GM23338 (cell line): ENCODE data around the gene MGRN1. TPM values are rescaled to one million over a fixed set of nuclear protein-coding genes. Genes with fewer than 3 reads are reported as not detected.

Experiments
- ATAC-seq: fragments of 200-7000 bp; cut with Tn5 transposase; 3 replicates; pipeline ENCODE4 v1.9.1; 2020
- DNase-seq: peaks from one replicate; pipeline ENCODE4 v3.0.0-alpha.2; 2015; ENCODE audit warnings: low spot score
- H2AFZ ChIP-seq: fragments of 200-600 bp; sonication (generic); 2 replicates; pipeline ENCODE4 v1.8.0; 2016; ENCODE audit warnings: antibody characterized with exemption, mild to moderate bottlenecking, moderate library complexity
- H3F3A ChIP-seq: fragments of 200-600 bp; sonication (generic); replicated peaks from 2 replicates; pipeline ENCODE4 v1.8.0; 2017; ENCODE audit warnings: antibody characterized with exemption, mixed run types, low read depth
- H3K27ac ChIP-seq: fragments of 200-600 bp; sonication (generic); 2 replicates; pipeline ENCODE4 v1.6.1; 2016; ENCODE audit warnings: low read depth
- H3K27me3 ChIP-seq: fragments of 200-600 bp; sonication (generic); 2 replicates; pipeline ENCODE4 v1.8.0; 2016; ENCODE audit warnings: mild to moderate bottlenecking, mixed run types, moderate library complexity; ENCODE audit not compliant: insufficient read depth
- H3K36me3 ChIP-seq: fragments of 200-600 bp; sonication (generic); 2 replicates; pipeline ENCODE4 v1.8.0; 2016; ENCODE audit warnings: mild to moderate bottlenecking; ENCODE audit not compliant: insufficient read depth
- H3K4me1 ChIP-seq: fragments of 200-600 bp; sonication (generic); 2 replicates; pipeline ENCODE4 v1.8.0; 2016; ENCODE audit warnings: mild to moderate bottlenecking, moderate library complexity; ENCODE audit not compliant: insufficient read depth
- H3K4me2 ChIP-seq: fragments of 200-600 bp; sonication (generic); 2 replicates; pipeline ENCODE4 v1.7.1; 2017; ENCODE audit warnings: mixed run types
- H3K4me3 ChIP-seq: fragments of 200-600 bp; sonication (generic); 2 replicates; pipeline ENCODE4 v1.6.1; 2016; ENCODE audit warnings: mixed run types
- H3K79me2 ChIP-seq: fragments of 200-600 bp; sonication (generic); replicated peaks from 2 replicates; pipeline ENCODE4 v1.8.0; 2017; ENCODE audit warnings: mild to moderate bottlenecking; ENCODE audit not compliant: insufficient read depth
- H3K9me2 ChIP-seq: fragments of 200-600 bp; sonication (generic); 2 replicates; pipeline ENCODE4 v1.8.0; 2017; ENCODE audit not compliant: insufficient read depth
- H4K20me1 ChIP-seq: fragments of 200-600 bp; sonication (generic); replicated peaks from 2 replicates; pipeline ENCODE4 v1.8.0; 2017; ENCODE audit warnings: mild to moderate bottlenecking; ENCODE audit not compliant: insufficient read depth
- H3K27ac Mint-ChIP-seq: 2 replicates; pipeline ENCODE4 v1.8.0; 2020; ENCODE audit warnings: inconsistent platforms, mild to moderate bottlenecking, moderate library complexity, mixed read lengths
- H3K27me3 Mint-ChIP-seq: 3 replicates; pipeline ENCODE4 v1.8.0; 2022; ENCODE audit warnings: low read depth, mild to moderate bottlenecking, moderate library complexity, mixed read lengths, inconsistent platforms; ENCODE audit not compliant: insufficient read depth, poor library complexity
- H3K36me3 Mint-ChIP-seq: 3 replicates; pipeline ENCODE4 v1.8.0; 2021; ENCODE audit warnings: low read depth, mild to moderate bottlenecking, inconsistent platforms, moderate library complexity, mixed read lengths
- H3K4me1 Mint-ChIP-seq: 3 replicates; pipeline ENCODE4 v1.8.0; 2020; ENCODE audit warnings: mild to moderate bottlenecking, inconsistent platforms, mixed read lengths
- H3K4me3 Mint-ChIP-seq: 3 replicates; pipeline ENCODE4 v1.8.0; 2021; ENCODE audit warnings: moderate library complexity, mild to moderate bottlenecking, inconsistent platforms, mixed read lengths
- H3K9me3 Mint-ChIP-seq: 3 replicates; pipeline ENCODE4 v1.8.0; 2020; ENCODE audit warnings: moderate library complexity, mild to moderate bottlenecking, inconsistent platforms, mixed read lengths
- CREB1 ChIP-seq: fragments of 250-450 bp; sonication (Bioruptor Pico); IDR thresholded peaks from 2 replicates; pipeline ENCODE4 v1.5.0; 2020; ENCODE audit warnings: low read depth, mild to moderate bottlenecking, moderate library complexity
- ETS1 ChIP-seq: IDR thresholded peaks from 2 replicates; pipeline ENCODE4 v1.6.1; 2016; ENCODE audit warnings: antibody characterized with exemption
- EZH2 ChIP-seq: fragments of 200-600 bp; sonication (generic); IDR thresholded peaks from one replicate; pipeline ENCODE4 v1.8.0; 2017; ENCODE audit warnings: antibody characterized with exemption, mild to moderate bottlenecking, low read depth; ENCODE audit not compliant: unreplicated experiment
- JUNB ChIP-seq: IDR thresholded peaks from one replicate; pipeline ENCODE4 v1.6.1; 2016; ENCODE audit warnings: antibody characterized with exemption; ENCODE audit not compliant: unreplicated experiment
- NANOG ChIP-seq: IDR thresholded peaks from 2 replicates; pipeline ENCODE4 v1.6.1; 2016; ENCODE audit warnings: antibody characterized with exemption, borderline replicate concordance
- ZNF114 ChIP-seq: fragments of 250-450 bp; sonication (Bioruptor Pico); IDR thresholded peaks from 2 replicates; pipeline ENCODE4 v1.5.0; 2020; ENCODE audit warnings: mild to moderate bottlenecking, moderate library complexity
- ZNF331 ChIP-seq: fragments of 250-450 bp; sonication (Bioruptor Pico); IDR thresholded peaks from 2 replicates; pipeline ENCODE4 v1.5.0; 2020; ENCODE audit warnings: low read depth, mild to moderate bottlenecking, moderate library complexity
- polyA plus RNA-seq: library from polyadenylated mRNA; unstranded; fragments of >200 nt; fragmentation: Nextera tagmentation; extraction: Ambion mirVana; gene quantifications from 2 replicates; pipeline ENCODE4 v1.2.1, GENCODE V29; 2016
- total RNA-seq: library from RNA; depleted of rRNA; stranded (reverse); fragments of >200 nt; shearing (Covaris generic); gene quantifications from 2 replicates; pipeline ENCODE4 v1.2.3, GENCODE V29; 2014
- TF ChIP-seq, protein P1 (sequence below): IDR thresholded peaks from one replicate; pipeline ENCODE4 v1.6.1; 2018; ENCODE audit warnings: antibody characterized with exemption; ENCODE audit not compliant: unreplicated experiment

MGRN1 gene
- total and polyA plus RNA-seq, 2 experiments from 2014 or later, result 13.1 to 71.8 TPM

GRCh38 chr16:4713663-4714501, 89.3 kb downstream of the MGRN1 start:
- Histone ChIP-seq H3K79me2 (peaks cover 26% of the 10 kb centered on the region), H3F3A (peaks cover 3% of the 10 kb centered on the region; the same call in 1 of the 2 replicates), H3K4me2 (peak overlapping the region; percentile 75), H3K27me3 (no peaks in the 10 kb centered on the region), H3K9me2 (no peaks in the 10 kb centered on the region), H3K27ac (peak overlapping the region; percentile 61; the same call in 1 of the 2 replicates), H3K4me3 (no peak overlapping the region), H3K36me3 (no peaks in the 10 kb centered on the region; the same call in 1 of the 2 replicates), H2AFZ (no peak overlapping the region), H3K4me1 (peaks cover 21% of the 10 kb centered on the region), H4K20me1 (peaks cover 11% of the 10 kb centered on the region; the same call in 1 of the 2 replicates)
- H3K4me3 Mint-ChIP-seq, result peak overlapping the region; percentile 58
- peaks cover 6% of the 10 kb centered on the region for H3K27me3 Mint-ChIP-seq
- TF ChIP-seq ETS1, result no peak
- DNase-seq, result peak; percentile 71
- ATAC-seq, result peak; percentile 94
- H3K27ac Mint-ChIP-seq, result peak overlapping the region; percentile 91; the same call in 1 of the 2 replicates
- peaks cover 61% of the 10 kb centered on the region for H3K36me3 Mint-ChIP-seq
- H3K4me1 Mint-ChIP-seq, result peaks cover 36% of the 10 kb centered on the region
- no peaks in the 10 kb centered on the region for H3K9me3 Mint-ChIP-seq

- ATAC-seq, result no peak
- Mint-ChIP-seq H3K27me3 (peaks cover 3% of the 10 kb centered on the region), H3K27ac (no peak overlapping the region), H3K9me3 (no peaks in the 10 kb centered on the region), H3K4me1 (peaks cover 42% of the 10 kb centered on the region), H3K4me3 (no peak overlapping the region), H3K36me3 (peaks cover 54% of the 10 kb centered on the region)
- Histone ChIP-seq H3K27ac (peak overlapping the region; percentile 71), H3F3A (peaks cover 9% of the 10 kb centered on the region), H3K27me3 (no peaks in the 10 kb centered on the region), H3K4me3 (no peak overlapping the region), H3K36me3 (no peaks in the 10 kb centered on the region; the same call in 1 of the 2 replicates), H3K9me2 (no peaks in the 10 kb centered on the region), H2AFZ (no peak overlapping the region), H4K20me1 (0 out of 2 replicates have a peak, but pooled peaks cover 8% of the 10 kb centered on the region), H3K4me1 (peaks cover 26% of the 10 kb centered on the region), H3K79me2 (peaks cover 24% of the 10 kb centered on the region), H3K4me2 (no peak overlapping the region)
- DNase-seq, result no peak
- TF ChIP-seq ZNF331 (CRISPR knock-in tag) (no peak), NANOG (no peak), ZNF114 (CRISPR knock-in tag) (no peak), JUNB (no peak), EZH2 (no peak), CREB1 (CRISPR knock-in tag) (no peak)
- TF ChIP-seq, protein P1, sequence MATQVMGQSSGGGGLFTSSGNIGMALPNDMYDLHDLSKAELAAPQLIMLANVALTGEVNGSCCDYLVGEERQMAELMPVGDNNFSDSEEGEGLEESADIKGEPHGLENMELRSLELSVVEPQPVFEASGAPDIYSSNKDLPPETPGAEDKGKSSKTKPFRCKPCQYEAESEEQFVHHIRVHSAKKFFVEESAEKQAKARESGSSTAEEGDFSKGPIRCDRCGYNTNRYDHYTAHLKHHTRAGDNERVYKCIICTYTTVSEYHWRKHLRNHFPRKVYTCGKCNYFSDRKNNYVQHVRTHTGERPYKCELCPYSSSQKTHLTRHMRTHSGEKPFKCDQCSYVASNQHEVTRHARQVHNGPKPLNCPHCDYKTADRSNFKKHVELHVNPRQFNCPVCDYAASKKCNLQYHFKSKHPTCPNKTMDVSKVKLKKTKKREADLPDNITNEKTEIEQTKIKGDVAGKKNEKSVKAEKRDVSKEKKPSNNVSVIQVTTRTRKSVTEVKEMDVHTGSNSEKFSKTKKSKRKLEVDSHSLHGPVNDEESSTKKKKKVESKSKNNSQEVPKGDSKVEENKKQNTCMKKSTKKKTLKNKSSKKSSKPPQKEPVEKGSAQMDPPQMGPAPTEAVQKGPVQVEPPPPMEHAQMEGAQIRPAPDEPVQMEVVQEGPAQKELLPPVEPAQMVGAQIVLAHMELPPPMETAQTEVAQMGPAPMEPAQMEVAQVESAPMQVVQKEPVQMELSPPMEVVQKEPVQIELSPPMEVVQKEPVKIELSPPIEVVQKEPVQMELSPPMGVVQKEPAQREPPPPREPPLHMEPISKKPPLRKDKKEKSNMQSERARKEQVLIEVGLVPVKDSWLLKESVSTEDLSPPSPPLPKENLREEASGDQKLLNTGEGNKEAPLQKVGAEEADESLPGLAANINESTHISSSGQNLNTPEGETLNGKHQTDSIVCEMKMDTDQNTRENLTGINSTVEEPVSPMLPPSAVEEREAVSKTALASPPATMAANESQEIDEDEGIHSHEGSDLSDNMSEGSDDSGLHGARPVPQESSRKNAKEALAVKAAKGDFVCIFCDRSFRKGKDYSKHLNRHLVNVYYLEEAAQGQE, result no peak
Observed at GRCh38 chr16:4714996-4715395, 90.4 kb downstream of the MGRN1 start.
